Endothelial cell of umbilical vein (primary cell): ENCODE measurements around the gene NR1I3. TPM values are rescaled to one million over a fixed set of nuclear protein-coding genes. Genes with fewer than 3 reads are reported as not detected.

ENCODE experiments used
- BruUV-seq: library from RNA; stranded (reverse); fragments of 400-500 nt; replicated peaks from 2 replicates; lab custom pipeline; 2021; lab: Mats Ljungman, UMichigan
- CTCF ChIA-PET: fragments of 300-600, 350-600 bp; sonication (Branson Sonifier 250); formaldehyde crosslinking; loops from one replicate; lab custom pipeline; 2021; ENCODE audit warnings: antibody characterized with exemption, inconsistent platforms; lab: Charles Lee
- POLR2A ChIA-PET: fragments of 300-600, 350-600 bp; sonication (Branson Sonifier 250); formaldehyde crosslinking; loops from one replicate; lab custom pipeline; 2021; ENCODE audit warnings: antibody characterized with exemption, inconsistent platforms; lab: Charles Lee
- DNase-seq: peaks from one replicate; pipeline ENCODE4 v3.0.0-alpha.2; 2011; ENCODE audit warnings: low read depth, low spot score
- FAIRE-seq: peaks from 2 replicates; lab custom pipeline; 2011; peaks lifted over from hg19 to GRCh38; lab: Jason Lieb, UNC
- H2AFZ ChIP-seq: 2 replicates; pipeline ENCODE4 v1.6.0; 2012; ENCODE audit warnings: low read depth, low read length, control low read depth, inconsistent platforms
- H3K27ac ChIP-seq: 2 replicates; pipeline ENCODE4 v1.5.1; 2011; ENCODE audit warnings: low read depth, mild to moderate bottlenecking, control low read depth, low read length, moderate library complexity; ENCODE audit not compliant: insufficient read depth
- H3K27me3 ChIP-seq, 2 experiments: 2 replicates each; pipeline versions ENCODE4 v1.6.0 to v1.6.1; 2011; ENCODE audit warnings: low read length in 2 of 2, mixed read lengths in 1 of 2; ENCODE audit not compliant: control insufficient read depth in 2 of 2, insufficient read depth in 2 of 2
- H3K36me3 ChIP-seq, 2 experiments: 2 replicates in 1 of 2; 3 replicates in 1 of 2; pipeline ENCODE4 v1.5.1; 2011; ENCODE audit warnings: low read length in 2 of 2, mild to moderate bottlenecking in 1 of 2, moderate library complexity in 1 of 2; ENCODE audit not compliant: control insufficient read depth in 2 of 2, insufficient read depth in 2 of 2; ENCODE audit errors: extremely low read depth in 1 of 2
- H3K4me1 ChIP-seq: 3 replicates; pipeline ENCODE4 v1.5.1; 2011; ENCODE audit warnings: mild to moderate bottlenecking, low read length; ENCODE audit not compliant: control insufficient read depth, insufficient read depth; ENCODE audit errors: extremely low read depth
- H3K4me2 ChIP-seq: 2 replicates; pipeline ENCODE4 v1.6.1; 2011; ENCODE audit warnings: low read length, control low read depth, mixed read lengths; ENCODE audit not compliant: insufficient read depth
- H3K4me3 ChIP-seq, 3 experiments: fragments of 200-600 bp in 1 of 3; sonication (generic), shearing (Covaris generic) in 1 of 3; replicated peaks in 1 of 3; 2 replicates each; pipeline ENCODE4 v1.5.1; 2011 to 2016; ENCODE audit warnings: control low read depth in 3 of 3, low read length in 3 of 3, mild to moderate bottlenecking in 2 of 3, inconsistent platforms in 1 of 3, low read depth in 1 of 3, moderate library complexity in 1 of 3; ENCODE audit not compliant: insufficient read depth in 1 of 3
- H3K79me2 ChIP-seq: 2 replicates; pipeline ENCODE4 v1.6.0; 2012; ENCODE audit warnings: low read length, inconsistent platforms; ENCODE audit not compliant: control insufficient read depth, insufficient read depth
- H3K9ac ChIP-seq: replicated peaks from 2 replicates; pipeline ENCODE3; 2011; ENCODE audit warnings: low read length, control low read depth; ENCODE audit not compliant: insufficient read depth; ENCODE audit errors: extremely low read depth
- H3K9me1 ChIP-seq: replicated peaks from 3 replicates; pipeline ENCODE4 v1.6.0; 2011; ENCODE audit warnings: mild to moderate bottlenecking, low read length; ENCODE audit not compliant: control insufficient read depth, insufficient read depth; ENCODE audit errors: extremely low read depth
- H3K9me3 ChIP-seq: replicated peaks from 2 replicates; pipeline ENCODE4 v1.5.1; 2012; ENCODE audit warnings: low read length, inconsistent platforms; ENCODE audit not compliant: control insufficient read depth, insufficient read depth
- H4K20me1 ChIP-seq: replicated peaks from 2 replicates; pipeline ENCODE3; 2011; ENCODE audit warnings: mild to moderate bottlenecking, low read length; ENCODE audit not compliant: control insufficient read depth, insufficient read depth; ENCODE audit errors: extremely low read depth
- CTCF ChIP-seq, 2 donors: IDR thresholded peaks; 1 replicate in 1 of 2; 2 replicates in 1 of 2; pipeline ENCODE4 v1.5.1; 2011; ENCODE audit warnings: low read length in 2 of 2, mild to moderate bottlenecking in 2 of 2, moderate library complexity in 2 of 2, control low read depth in 1 of 2, inconsistent platforms in 1 of 2, low read depth in 1 of 2; ENCODE audit not compliant: insufficient read depth in 1 of 2; ENCODE audit errors: extremely low read depth in 1 of 2
- EZH2 ChIP-seq: IDR thresholded peaks from 2 replicates; pipeline ENCODE4 v1.6.1; 2012; ENCODE audit warnings: borderline replicate concordance, low read depth, mild to moderate bottlenecking, moderate library complexity, low read length, inconsistent platforms; ENCODE audit not compliant: severe bottlenecking
- FOS ChIP-seq: IDR thresholded peaks from 2 replicates; pipeline ENCODE4 v1.6.1; 2011; ENCODE audit warnings: mild to moderate bottlenecking, low read length, moderate library complexity, borderline replicate concordance; ENCODE audit not compliant: insufficient read depth
- GATA2 ChIP-seq: IDR thresholded peaks from 2 replicates; pipeline ENCODE4 v1.7.0; 2011; ENCODE audit warnings: low read depth, mild to moderate bottlenecking, moderate library complexity, mixed read lengths, low read length; ENCODE audit not compliant: insufficient read length, insufficient read depth
- JUN ChIP-seq: IDR thresholded peaks from 2 replicates; pipeline ENCODE4 v1.6.1; 2011; ENCODE audit warnings: borderline replicate concordance, low read depth; ENCODE audit not compliant: insufficient read length, insufficient read depth
- MAX ChIP-seq: IDR thresholded peaks from 2 replicates; pipeline ENCODE4 v1.6.1; 2011; ENCODE audit not compliant: insufficient read depth, insufficient read length
- MYC ChIP-seq: IDR thresholded peaks from one replicate; pipeline ENCODE4 v1.6.1; 2011; ENCODE audit warnings: mild to moderate bottlenecking, low read depth, low read length
- POLR2A ChIP-seq: IDR thresholded peaks from 2 replicates; pipeline ENCODE4 v1.6.1; 2012; ENCODE audit warnings: low read depth, mild to moderate bottlenecking, control low read depth, low read length
- POLR2AphosphoS5 ChIP-seq: IDR thresholded peaks from 2 replicates; pipeline ENCODE4 v1.6.1; 2012; ENCODE audit warnings: low read depth, mild to moderate bottlenecking, control low read depth, low read length, moderate library complexity; ENCODE audit not compliant: insufficient read depth
- dilution Hi-C: fragments of 300-500 bp; cut with MboI; formaldehyde crosslinking; loops from one replicate; pipeline ENCODE4 v1.15.0; 2019; ENCODE audit warnings: low sequenced_read_pairs; ENCODE audit not compliant: extremely low pct_ligation_motif_present
- intact Hi-C: fragments of 100-400 bp; cut with micrococcal nuclease; formaldehyde crosslinking; loops from one replicate; pipeline ENCODE4 v1.10.0; 2022
- polyA plus RNA-seq, 4 experiments: library from polyadenylated mRNA; depleted of rRNA in 3 of 4; stranded (reverse) in 3 of 4; unstranded in 1 of 4; fragments of >200 nt; gene quantifications; 2 replicates each; pipeline versions ENCODE4 v1.2.1 to v1.2.3, GENCODE V29; 2011 to 2012; ENCODE audit warnings: missing spikeins in 1 of 4
- total RNA-seq: library from RNA; stranded (reverse); gene quantifications from 2 replicates; pipeline ENCODE4 v1.2.3, GENCODE V29; 2021

The NR1I3 gene
- total and polyA plus RNA-seq, 2 donors (not counting 3 experiments of a cell fraction or from before 2014, with no cell fraction given): not detected

- POLR2A ChIA-PET: interaction anchor here (1.5 kb wide), 1 partner anchor 8 kb away, joined by 4 read pairs; the partner anchor contains the start of gene TOMM40L
- CTCF ChIA-PET: interaction anchor here (0.5 to 2.9 kb wide), 9 partner anchors 8 to 165 kb away, joined by 3 to 24 read pairs (median 6); partner anchors contain the start of gene TOMM40L
- FAIRE-seq (peak; percentile 84), DNase-seq (no peak)
- intact Hi-C loops (no loop called here), dilution Hi-C loops (no loop called here)
- TF ChIP-seq MYC (no peak), GATA2 (no peak), JUN (no peak), POLR2A (no peak), CTCF (IDR thresholded peaks at IDR 0.05; ENCODE audit: extremely low read depth in 1 of 2, insufficient read depth in 1 of 2, low read depth in 1 of 2, low read length in 2 of 2) (no peak), EZH2 (no peak), POLR2AphosphoS5 (no peak), FOS (no peak), MAX (no peak)
- Histone ChIP-seq H3K9me3 (no peaks in the 10 kb centered on the region), H3K4me3 (no peak overlapping the region), H3K27ac (no peak overlapping the region), H3K9ac (no peak overlapping the region), H4K20me1 (no peaks in the 10 kb centered on the region), H3K4me2 (peak overlapping the region; percentile 3), H3K9me1 (no peaks in the 10 kb centered on the region), H3K79me2 (no peaks in the 10 kb centered on the region), H3K4me1 (peaks cover 11% of the 10 kb centered on the region), H2AFZ (peak overlapping the region; percentile 54), H3K27me3 (no peaks in the 10 kb centered on the region), H3K36me3 (peaks cover 18% of the 10 kb centered on the region in 2 experiments)
- no TSS peak for BruUV-seq
Measured at GRCh38 chr1:161216945-161217712, 20.9 kb downstream of the NR1I3 start.
